ENCODE measurements around the gene MYH13. TPM values are rescaled to one million over a fixed set of nuclear protein-coding genes. Genes with fewer than 3 reads are reported as not detected.

Gene MYH13
- total RNA-seq, 1 experiment from 2014 or later, result not detected

DNA sequence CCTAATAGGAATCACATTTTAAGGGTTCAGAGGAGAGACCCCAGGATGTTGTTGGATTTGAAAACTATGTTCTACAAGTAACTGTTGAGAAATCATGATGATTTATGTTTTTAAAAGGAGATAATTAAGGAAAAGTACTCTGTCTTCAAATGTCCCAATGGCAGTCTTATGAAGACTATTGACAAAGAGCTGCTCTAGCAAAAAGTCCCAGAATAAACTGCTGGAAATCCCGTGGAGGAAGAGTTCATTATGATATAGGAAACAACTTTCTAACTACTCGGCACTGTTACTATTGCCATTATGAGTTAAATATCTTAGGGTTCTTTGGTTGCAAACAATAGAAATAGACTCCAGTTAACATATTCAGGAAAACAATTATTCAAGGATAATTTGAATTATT lies 108.8 kb downstream of the MYH13 start:
- Histone ChIP-seq H3K18ac (ENCODE audit: insufficient read length, low read depth, low read length) (no peak overlapping the region), H4K5ac (ENCODE audit: insufficient read length, low read depth, low read length) (no peak overlapping the region), H3K14ac (ENCODE audit: insufficient read depth, low read length) (no peak overlapping the region), H3K23me2 (ENCODE audit: insufficient read length, low read depth, low read length, poor library complexity, severe bottlenecking) (no peaks in the 10 kb centered on the region), H2BK5ac (ENCODE audit: insufficient read length, low read length) (no peak overlapping the region), H3K9ac (ENCODE audit: extremely low read depth, insufficient read length, low read length) (no peak overlapping the region), H3K23ac (ENCODE audit: insufficient read length, low read depth, low read length) (no peak overlapping the region), H3K9me3 (ENCODE audit: control insufficient read depth, low read depth, low read length) (no peaks in the 10 kb centered on the region), H3K4me1 (ENCODE audit: insufficient read depth, low read length) (no peaks in the 10 kb centered on the region), H4K20me1 (ENCODE audit: control insufficient read depth, insufficient read depth, insufficient read length) (no peaks in the 10 kb centered on the region), H2AK5ac (ENCODE audit: insufficient read length, low read length) (no peak overlapping the region), H3K4me2 (ENCODE audit: insufficient read depth, insufficient read length, low read length) (no peak overlapping the region), H3K4ac (ENCODE audit: low read depth, low read length) (no peak overlapping the region), H2BK12ac (ENCODE audit: insufficient read length, low read depth, low read length) (no peak overlapping the region), H3K27ac (ENCODE audit: insufficient read length, low read depth, low read length) (no peak overlapping the region), H3K79me2 (ENCODE audit: insufficient read depth, low read length) (no peaks in the 10 kb centered on the region), H2BK120ac (ENCODE audit: low read depth, low read length, poor library complexity, severe bottlenecking) (no peak overlapping the region), H2BK15ac (ENCODE audit: low read depth, low read length) (no peak overlapping the region), H3T11ph (ENCODE audit: low read length) (no peak overlapping the region), H2AFZ (ENCODE audit: low read length) (no peak overlapping the region), H4K91ac (ENCODE audit: insufficient read length, low read depth, low read length) (no peak overlapping the region), H4K8ac (replicated peaks; ENCODE audit: insufficient read length, low read depth, low read length) (no peak overlapping the region), H3K27me3 (ENCODE audit: insufficient read depth, low read length) (no peaks in the 10 kb centered on the region), H2BK20ac (ENCODE audit: low read depth, low read length, poor library complexity, severe bottlenecking) (no peak overlapping the region), H3K79me1 (ENCODE audit: insufficient read depth, low read depth, low read length, poor library complexity, severe bottlenecking) (no peaks in the 10 kb centered on the region), H3K56ac (ENCODE audit: insufficient read length, low read depth, low read length) (no peak overlapping the region)
- Mint-ChIP-seq H3K27me3 (ENCODE audit: low read depth) (no peaks in the 10 kb centered on the region; the same call in 1 of the 2 replicates), H3K4me3 (no peak overlapping the region), H3K27ac (no peak overlapping the region), H3K9me3 (peaks cover 0 to 7% of the 10 kb centered on the region in 2 experiments; a peak in 1 of 5 replicates), H3K36me3 (ENCODE audit: insufficient read depth in 1 of 3, low read depth in 3 of 3) (no peaks in the 10 kb centered on the region), H3K4me1 (peaks cover under 1 to 2% of the 10 kb centered on the region in 2 experiments; a peak in 3 of 4 replicates)
- DNase-seq, result no peak
- TF ChIP-seq, protein P1, sequence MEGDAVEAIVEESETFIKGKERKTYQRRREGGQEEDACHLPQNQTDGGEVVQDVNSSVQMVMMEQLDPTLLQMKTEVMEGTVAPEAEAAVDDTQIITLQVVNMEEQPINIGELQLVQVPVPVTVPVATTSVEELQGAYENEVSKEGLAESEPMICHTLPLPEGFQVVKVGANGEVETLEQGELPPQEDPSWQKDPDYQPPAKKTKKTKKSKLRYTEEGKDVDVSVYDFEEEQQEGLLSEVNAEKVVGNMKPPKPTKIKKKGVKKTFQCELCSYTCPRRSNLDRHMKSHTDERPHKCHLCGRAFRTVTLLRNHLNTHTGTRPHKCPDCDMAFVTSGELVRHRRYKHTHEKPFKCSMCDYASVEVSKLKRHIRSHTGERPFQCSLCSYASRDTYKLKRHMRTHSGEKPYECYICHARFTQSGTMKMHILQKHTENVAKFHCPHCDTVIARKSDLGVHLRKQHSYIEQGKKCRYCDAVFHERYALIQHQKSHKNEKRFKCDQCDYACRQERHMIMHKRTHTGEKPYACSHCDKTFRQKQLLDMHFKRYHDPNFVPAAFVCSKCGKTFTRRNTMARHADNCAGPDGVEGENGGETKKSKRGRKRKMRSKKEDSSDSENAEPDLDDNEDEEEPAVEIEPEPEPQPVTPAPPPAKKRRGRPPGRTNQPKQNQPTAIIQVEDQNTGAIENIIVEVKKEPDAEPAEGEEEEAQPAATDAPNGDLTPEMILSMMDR (conservative IDR thresholded peaks at IDR 0.05), result no peak
- WGBS (ENCODE audit: extremely low coverage, insufficient read length, low lambda C conversion rate), result no CpG with 5 or more reads among the region's 2 CpGs
